Inferior parietal cortex (tissue), 1 donor: ENCODE measurements around the gene CYP4Z1.
"Not testable (repeated sequence)": the region's sequence is repeated elsewhere in the genome, so short reads cannot be mapped to it uniquely, and the experiment has no call there.

Source experiments
- DNase-seq: peaks from one replicate; pipeline ENCODE4 v3.0.0-alpha.2; 2016; ENCODE audit errors: extremely low spot score

CYP4Z1 gene

GRCh38 chr1:47067097-47067594 is at the start of gene CYP4Z1:
Gene CYP4Z1 (plus strand): TSS chr1:47067231. CDS start chr1:47067491, 260 bp downstream.
- DNase-seq = no peak

- DNase-seq = no peak
Observed at GRCh38 chr1:47021070-47021469, 46.0 kb upstream of the CYP4Z1 start.

- peak; percentile 22 for DNase-seq
Observed at GRCh38 chr1:47023268-47024140, 43.5 kb upstream of the CYP4Z1 start, which contains the start of gene CYP4X1. Gene CYP4X1 (plus strand): TSS chr1:47023669. CDS start chr1:47023818, 149 bp downstream.

DNA sequence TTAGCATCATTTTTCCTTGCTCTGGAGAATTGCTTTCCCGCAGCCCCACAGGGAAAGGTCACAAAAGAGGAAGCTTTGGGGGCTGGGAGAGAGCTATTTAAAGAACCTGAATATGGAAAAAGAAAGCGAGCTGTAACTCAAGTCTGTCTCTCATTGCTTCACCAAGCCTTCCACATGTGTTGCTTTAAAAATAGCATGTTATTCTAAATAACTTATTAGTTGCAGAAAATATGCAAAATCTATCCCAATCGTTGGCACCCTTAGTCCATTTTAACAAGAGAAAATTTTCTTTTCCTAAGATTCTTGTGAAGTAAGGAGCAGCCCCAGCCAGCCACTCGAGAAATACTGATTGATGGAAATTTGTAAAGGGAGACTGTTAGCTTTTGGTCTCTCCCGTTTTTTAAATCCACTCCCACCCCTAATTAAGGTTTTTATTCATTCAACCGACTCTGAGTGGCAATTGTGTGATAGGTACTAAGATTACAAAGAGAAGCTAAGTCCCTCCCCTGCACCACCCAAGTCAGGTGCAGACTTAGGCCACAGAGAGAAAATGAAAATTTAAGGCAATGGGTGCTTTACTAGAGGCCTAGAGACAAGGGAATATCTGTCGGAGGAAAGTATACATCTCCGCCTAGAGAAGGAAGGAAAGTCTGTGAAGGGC is 42.8 kb upstream of the CYP4Z1 start:
- DNase-seq = peak; percentile 17

GRCh38 chr1:47030170-47030805 is 36.7 kb upstream of the CYP4Z1 start:
- no peak for DNase-seq

- no peak for DNase-seq
Observed at GRCh38 chr1:47031059-47031458, 36.0 kb upstream of the CYP4Z1 start.

- DNase-seq = no peak
Observed at GRCh38 chr1:47031585-47031984, 35.4 kb upstream of the CYP4Z1 start.

DNA sequence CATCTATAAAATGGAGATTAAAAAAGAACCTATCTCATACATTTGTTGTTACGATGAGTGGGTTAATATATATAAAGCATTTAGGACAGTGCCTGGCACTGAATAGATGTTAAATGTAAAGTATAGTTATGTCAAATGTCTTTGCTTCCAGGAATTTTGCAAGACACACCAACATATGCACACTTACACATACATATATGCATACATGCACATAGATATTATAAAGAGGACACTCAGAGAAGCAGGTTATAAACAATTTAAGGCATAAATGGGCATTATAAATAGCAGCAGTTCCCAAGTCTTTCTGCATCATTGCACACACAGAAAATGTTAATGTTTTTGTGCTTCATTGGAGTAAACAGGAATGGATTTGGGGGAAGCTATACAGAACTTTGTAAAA is 30.3 kb upstream of the CYP4Z1 start:
- DNase-seq = no peak

GRCh38 chr1:47059376-47059775 is 7.7 kb upstream of the CYP4Z1 start:
- DNase-seq = no peak

DNA sequence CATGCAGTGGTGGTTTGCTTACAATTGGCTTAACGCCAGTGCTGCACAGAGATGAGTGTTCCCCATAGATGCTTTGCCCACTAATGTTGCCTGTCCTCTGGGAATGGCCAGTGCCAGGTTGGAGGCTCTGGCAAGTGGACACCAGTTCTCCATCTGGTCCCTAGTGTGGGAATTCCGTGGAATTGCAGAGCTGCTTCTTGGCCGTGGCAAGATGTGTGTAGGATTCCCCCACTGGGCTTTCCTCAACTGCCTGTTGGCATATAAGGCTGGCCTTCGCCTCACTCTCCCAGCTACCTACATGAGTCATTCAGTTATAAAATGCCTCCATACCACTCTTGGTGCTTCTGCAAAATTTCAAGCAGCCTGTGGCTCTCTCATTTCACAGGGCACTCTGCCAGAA is 2.0 kb downstream of the CYP4Z1 start:
- DNase-seq = not testable (repeated sequence)

GRCh38 chr1:47069509-47069908 is 2.5 kb downstream of the CYP4Z1 start:
- DNase-seq = not testable (repeated sequence)

DNA sequence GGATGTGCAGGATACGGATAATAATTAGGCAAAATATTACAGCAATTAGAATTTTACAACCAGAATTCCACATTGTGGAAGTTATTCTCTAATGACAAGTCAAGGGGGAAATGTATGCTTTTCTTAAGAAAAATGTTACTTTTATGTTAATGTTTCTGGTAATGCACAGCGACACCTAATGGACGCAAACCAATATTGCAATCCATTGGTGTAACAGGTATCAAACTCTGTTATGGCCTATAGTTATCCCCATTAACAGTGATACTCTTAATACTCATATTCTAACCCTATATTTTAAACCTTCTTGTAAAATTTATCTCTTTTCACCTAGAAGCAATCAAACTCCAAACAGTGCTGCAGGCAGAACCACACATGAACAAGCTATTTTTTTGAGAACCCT is 22.3 kb downstream of the CYP4Z1 start:
- DNase-seq = peak; percentile 9

GRCh38 chr1:47091476-47091875 is 24.4 kb downstream of the CYP4Z1 start:
- not testable (repeated sequence) for DNase-seq

- no peak for DNase-seq
Observed at GRCh38 chr1:47104816-47105215, 37.8 kb downstream of the CYP4Z1 start.

DNA sequence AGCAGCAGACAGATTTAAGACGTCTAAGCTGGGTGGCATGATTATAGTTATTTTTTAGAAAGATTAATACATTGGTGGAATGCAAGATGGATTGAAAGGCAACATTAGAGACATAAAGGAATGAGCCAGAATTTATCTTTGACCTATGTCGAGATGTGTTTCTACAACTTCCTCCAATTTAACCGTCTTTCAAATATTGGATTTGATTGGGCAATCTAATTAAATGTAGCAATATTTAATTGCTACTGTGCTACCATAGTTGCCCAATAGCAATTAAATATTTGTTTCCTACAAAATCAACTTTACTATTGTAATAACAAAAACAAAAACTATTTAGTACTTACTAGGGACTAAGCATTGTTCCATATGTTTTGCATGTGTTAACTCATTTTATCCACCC is 39.8 kb downstream of the CYP4Z1 start:
- no peak for DNase-seq

DNA sequence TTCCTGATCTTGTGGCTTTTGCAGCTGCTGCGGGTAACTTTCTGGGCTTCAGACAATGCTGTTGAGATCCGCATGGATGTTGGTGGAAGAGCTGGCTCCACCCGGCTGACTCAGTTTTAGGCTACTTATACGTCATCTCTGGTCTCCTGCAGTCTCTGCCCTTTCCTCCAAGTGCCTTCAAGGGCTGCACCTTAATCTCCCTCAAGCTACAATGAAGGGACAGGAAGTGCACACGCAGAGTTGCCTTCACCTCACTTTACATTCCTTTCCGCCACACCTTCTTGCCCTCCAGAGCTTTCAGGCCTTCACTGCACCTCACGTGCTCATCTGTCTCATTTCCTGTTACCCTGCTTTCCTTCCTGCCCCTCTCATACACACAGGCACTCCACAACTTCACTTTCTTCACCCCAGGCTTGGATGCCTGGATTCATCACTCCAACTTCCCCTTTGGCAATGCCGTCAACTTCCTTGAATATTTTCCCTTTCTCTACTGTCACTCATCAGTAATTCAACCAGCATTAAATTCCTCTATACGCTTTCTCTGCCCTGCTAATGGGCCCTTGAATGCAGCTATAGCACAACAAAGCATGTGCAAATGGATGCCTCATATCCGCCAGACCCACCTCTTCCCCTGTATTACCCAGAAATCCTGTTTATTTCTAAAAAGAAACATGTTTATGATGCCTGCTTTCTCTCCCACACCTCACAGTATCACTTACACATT is 41.0 kb downstream of the CYP4Z1 start:
- DNase-seq = not testable (repeated sequence)

DNA sequence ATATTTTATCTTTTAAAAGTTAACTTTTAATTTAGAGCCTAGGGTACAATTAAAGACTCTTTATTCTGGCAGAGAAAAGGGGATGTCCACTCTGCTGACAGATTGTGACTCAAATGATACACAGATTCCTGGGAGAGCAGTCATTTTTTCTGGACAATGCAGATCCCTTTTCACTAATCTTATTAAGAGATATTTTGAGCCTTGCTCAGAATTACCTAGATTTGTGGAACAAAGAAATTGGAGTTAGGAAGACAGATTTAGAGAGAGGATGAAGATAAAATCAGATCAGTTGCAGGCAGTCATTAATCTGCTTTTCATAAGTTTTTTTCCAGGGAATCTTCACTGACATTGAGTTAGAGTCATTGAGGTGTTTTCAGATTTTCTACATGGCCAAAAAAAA is 42.5 kb downstream of the CYP4Z1 start:
- DNase-seq = not testable (repeated sequence)

DNA sequence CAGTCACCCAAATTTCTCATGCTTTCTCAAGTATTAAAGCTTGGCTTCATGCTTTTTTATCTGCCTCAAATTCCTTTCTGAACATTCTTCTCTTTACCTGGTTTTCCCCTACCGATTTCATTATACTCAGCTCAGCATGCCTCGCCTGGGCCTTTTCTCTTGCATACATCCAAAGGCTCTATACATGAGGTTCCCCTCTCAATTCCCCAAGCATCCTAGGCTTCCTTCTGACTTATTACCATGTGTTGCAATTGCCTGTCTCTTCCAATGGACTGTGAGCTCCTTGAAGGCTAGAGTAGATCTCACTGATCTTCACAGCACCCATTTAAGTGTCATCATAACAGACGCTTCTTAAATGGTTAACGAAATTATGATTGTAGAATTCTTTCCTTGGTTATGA is 46.1 kb downstream of the CYP4Z1 start:
- DNase-seq = no peak

DNA sequence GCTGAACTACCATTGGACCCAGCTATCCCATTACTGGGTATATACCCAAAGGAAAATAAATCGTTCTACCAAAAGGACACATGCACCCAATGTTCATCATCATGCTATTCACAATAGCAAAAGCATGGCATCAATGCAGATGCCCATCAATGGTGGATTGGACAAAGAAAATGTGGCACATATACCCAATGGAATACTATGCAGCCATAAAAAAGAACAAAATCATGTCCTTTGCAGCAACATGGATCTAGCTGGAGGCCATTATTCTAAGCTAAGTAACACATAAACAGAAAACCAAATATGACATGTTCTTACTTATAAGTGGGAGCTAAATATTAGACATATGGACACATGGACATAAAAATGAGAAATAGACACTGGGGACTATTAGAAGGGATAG is 54.0 kb downstream of the CYP4Z1 start:
- DNase-seq = not testable (repeated sequence)

GRCh38 chr1:47124834-47125233 is 57.8 kb downstream of the CYP4Z1 start:
- DNase-seq = not testable (repeated sequence)

DNA sequence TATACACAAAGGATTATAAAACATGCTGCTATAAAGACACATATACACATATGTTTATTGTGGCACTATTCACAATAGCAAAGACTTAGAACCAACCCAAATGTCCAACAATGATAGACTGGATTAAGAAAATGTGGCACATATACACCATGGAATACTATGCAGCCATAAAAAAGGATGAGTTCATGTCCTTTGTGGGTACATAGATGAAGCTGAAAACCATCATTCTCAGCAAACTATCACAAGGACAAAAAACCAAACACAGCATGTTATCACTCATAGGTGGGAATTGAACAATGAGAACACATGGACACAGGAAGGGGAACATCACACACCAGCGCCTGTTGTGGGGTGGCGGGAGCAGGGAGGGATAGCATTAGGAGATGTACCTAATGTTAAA is 60.0 kb downstream of the CYP4Z1 start:
- not testable (repeated sequence) for DNase-seq

DNA sequence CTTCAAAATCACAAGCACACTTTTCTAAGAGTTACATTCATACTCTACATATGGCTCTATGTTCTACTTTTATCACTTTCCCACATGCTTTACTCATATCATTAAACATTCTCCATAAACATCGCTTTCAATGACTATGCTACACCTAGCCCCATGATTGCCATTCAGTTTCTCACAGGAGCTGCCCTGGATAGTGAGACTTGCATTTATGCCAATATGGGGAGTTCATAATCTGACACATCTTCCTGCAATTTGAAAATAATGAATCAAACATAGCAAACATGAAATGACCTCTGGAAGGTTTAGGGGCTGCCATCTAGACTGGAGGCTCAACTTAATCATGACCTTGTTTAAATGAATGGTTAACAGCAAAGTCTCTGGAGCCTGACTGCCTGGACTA is 61.2 kb downstream of the CYP4Z1 start:
- no peak for DNase-seq
